Activated CD8-positive, alpha-beta memory T cell treated with anti-CD3 and anti-CD28 coated beads, Interleukin-2, amount 50 U/mL, for 24 hours (primary cell): ENCODE measurements around the gene ECHDC1.
"Not testable (repeated sequence)": the region's sequence is repeated elsewhere in the genome, so short reads cannot be mapped to it uniquely, and the experiment has no call there.

Experiments
- DNase-seq: peaks from one replicate; pipeline ENCODE4 v3.0.0-alpha.2; 2020; ENCODE audit errors: extremely low read depth

The ECHDC1 gene

GRCh38 chr6:127342296-127342945, 988 bp downstream of the ECHDC1 start:
- DNase-seq, result no peak

GRCh38 chr6:127341471-127342202, 1.8 kb downstream of the ECHDC1 start:
- no peak for DNase-seq

GRCh38 chr6:127340171-127340570, 3.2 kb downstream of the ECHDC1 start:
- DNase-seq, result no peak

GRCh38 chr6:127338936-127339335, 4.5 kb downstream of the ECHDC1 start:
- DNase-seq, result no peak

DNA sequence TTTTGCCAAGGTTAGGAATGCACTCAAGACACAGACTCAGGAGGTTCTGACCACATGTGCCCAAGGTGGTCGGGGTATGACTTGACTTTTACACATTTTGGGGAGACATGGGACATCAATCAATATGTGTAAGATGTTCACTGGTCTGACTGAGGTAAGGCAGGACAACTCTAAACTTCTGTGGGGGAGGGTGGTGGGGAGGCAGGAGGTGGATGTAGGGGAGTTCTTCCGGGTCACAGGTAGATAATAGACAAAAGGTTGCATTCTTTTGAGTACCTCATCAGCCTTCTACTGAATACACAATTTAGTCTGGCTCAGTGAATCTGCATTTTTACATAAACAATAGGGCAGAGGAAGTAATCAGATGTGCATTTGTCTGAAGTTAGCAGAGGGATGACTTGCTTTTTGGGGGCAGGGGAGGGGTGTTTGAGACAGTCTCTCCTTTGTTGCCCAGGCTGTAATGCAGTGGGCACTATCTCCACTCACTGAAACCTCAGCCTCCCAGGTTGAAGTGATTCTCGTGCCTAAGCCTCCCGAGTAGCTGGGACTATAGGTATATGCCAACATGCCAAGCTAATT, 10.9 kb downstream of the ECHDC1 start:
- no peak for DNase-seq

DNA sequence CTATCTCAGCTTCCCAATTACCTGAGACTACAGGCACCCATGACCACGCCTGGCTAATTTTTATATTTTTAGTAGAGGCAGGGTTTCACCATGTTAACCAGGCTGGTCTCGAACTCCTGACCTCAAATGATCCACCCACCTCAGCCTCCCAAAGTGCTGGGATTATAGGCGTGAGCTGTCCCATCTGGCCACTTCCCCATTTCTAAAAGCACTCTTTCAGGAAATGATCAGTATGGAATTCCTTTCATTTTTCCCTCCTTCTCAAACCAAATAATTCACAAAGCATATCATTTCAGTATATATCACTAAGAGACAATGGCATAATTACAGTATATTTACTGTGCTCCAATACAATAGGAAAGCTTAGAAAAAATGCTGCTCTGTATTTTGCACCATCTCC, 12.2 kb downstream of the ECHDC1 start:
- not testable (repeated sequence) for DNase-seq

GRCh38 chr6:127328043-127328609, 15.3 kb downstream of the ECHDC1 start:
- DNase-seq, result no peak

DNA sequence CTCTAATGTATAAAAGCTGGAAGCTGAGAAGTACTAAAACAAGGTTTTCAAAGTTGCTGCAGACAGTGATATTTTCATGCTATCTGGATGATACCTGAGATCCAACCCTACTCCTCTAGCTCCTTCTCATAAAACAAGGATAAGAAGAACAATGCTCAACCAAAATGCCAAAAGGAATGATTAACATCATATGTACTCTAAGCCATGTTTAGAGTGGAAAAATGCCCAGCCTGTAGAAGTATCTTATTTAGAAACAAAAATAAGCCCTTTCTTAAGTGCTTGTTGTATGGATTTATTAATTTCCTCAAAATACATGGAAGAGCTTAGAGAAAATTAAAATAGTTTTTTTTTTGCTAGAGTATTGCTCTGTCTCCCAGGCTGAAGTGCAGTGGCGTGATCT, 23.7 kb downstream of the ECHDC1 start:
- DNase-seq, result no peak

GRCh38 chr6:127317388-127318128, 25.9 kb downstream of the ECHDC1 start:
- DNase-seq, result no peak

DNA sequence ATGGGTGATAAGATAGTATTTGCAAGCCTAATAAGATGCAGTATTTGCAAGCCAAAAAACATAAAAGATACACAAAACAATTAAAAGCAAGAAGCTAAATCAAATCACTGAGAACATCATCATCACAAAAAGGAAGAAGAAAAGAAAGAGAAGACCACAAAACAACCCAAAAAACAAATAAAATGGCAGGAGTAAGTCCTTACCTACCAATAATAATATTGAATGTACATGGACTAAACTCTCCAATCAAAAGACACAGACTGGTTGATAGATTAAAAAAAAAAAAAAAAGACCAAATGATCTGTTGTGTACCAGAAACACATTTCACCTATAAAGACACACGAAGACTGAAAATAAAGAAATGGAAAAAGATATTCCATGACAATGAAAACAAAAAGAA, 37.7 kb downstream of the ECHDC1 start:
- no peak for DNase-seq

DNA sequence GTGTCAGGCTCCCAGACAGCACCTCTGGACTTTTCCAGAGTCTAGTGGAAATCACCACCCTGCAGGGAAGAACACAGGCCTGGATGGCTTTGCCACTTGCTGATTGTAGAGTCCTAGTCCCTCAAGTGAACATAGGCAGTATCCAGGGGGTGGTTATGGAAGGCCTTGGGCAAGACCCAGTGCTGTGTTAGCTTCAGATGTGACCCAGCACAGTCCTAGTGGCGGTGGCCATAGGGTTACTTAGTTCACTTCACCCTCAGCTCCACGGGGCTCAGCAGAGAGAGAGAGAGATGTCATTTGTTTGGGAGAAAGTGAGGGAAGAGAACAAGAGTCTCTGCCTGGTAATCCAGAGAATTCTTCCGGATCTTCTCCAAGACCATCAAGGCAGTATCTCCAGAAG, 39.5 kb downstream of the ECHDC1 start:
- no peak for DNase-seq

DNA sequence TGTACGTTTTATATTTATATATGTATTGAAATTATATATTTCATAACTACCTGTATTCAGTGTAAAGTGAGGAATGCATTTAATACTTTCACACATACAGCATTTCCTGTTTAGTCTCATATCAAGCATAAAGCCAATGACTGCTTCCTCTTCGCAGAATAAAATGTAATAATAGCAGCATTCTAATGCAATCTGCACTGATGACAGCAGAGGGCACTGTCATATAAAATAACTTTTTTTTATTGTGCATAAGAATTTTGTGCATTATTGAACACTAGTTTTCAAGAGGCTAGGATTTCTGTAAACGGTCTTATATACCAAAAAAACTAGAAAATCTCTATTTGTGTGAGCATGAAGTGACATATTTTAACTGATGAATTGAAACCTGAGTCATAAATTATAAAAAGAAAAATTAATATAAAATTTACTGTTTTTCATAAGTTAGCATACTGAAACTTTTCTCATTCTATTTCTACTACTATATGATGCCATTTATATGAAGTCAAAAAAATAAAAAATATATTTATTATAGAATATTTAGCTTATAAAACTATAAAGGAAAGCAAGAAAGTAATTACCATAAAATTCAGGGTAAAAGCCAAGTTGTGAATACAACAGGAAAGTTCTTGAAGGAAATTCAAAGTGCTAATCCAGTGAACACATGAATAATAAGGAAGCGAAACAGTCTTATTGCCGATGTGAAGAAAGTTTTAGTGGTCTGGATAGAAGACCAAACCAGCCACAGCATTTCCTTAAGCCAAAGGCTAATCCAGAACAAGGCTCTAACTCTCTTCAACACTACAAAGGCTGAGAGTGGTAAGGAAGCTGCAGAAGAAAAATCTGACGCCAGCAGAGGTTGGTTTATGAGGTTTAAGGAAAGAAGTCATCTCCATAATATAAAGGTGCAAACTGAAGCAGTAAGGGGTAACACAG, 40.4 kb downstream of the ECHDC1 start:
- peak; percentile 13 for DNase-seq

DNA sequence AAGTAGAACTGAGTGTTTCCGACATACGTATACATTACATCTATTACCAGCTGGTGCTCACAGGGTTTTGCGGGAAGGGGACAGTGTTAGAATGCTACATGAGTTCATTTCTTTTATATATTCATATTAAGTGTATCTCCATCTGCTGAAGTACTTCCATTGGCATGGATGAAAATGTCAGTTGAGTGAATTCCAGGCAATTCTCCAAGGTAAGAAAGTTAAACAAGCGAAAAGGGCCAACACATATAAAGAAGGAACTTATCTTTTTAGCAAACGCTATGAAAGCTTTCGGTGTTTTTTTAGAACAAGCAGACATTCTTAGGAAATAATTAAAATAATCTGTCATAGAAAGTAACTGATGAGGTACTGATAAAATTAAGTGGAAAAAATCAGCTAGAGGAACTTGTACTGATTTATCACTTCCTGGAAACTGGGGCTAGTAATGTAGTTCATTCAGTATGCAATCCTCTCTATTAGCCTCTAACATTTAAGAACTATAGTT, 42.2 kb downstream of the ECHDC1 start:
- no peak for DNase-seq

DNA sequence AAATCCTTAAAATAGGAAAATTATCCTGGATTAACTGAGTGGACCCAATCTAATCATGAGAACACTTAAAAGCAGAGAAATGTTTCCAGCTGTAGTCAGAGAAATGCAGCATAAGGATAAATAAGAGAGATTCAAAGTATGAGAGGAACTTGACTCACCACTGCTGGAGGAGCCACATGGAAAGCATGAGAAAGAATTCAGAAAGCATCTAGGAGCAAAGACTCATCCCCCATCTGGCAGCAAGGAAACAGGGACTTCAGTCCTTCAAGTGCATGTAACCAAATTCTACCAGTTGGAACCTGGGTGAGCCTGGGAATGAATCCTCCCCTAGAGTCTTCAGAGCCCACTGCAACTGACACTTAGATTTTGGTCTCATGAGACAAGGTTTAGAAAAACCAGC, 43.0 kb downstream of the ECHDC1 start:
- no peak for DNase-seq

DNA sequence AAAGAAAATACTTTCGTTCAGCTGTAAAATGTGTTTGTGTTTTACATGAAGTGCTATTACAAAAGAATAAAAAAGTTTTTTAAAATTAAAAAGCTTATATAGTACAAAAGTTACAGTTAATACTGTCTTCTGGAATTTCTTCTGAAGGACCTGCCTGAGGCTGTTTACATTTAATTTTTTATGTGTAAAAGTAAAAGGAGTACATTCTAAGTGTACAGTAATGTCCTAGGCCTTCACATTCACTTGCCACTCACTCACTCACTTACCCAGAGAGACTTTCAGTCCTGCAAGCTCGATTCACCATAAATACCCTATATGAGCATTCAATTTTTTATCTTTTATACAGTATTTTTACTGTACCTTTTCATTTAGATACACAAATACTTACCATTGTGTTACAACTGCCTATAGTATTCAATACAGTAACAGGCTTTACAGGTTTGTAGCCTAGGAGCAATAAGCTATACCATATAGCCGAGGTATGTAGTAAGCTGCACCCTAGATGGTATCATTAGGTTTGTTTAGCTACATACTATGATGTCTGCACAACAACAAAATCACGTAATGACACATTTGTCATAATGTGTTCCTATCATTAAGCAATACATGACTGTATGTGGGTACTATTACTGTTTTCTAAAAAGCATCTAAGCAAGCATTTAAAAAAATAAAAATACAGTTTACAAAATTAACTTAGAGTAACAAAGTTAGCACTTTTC, 43.7 kb downstream of the ECHDC1 start:
- DNase-seq, result no peak

- DNase-seq, result no peak
Observed at GRCh38 chr6:127298475-127298874, 44.9 kb downstream of the ECHDC1 start.

DNA sequence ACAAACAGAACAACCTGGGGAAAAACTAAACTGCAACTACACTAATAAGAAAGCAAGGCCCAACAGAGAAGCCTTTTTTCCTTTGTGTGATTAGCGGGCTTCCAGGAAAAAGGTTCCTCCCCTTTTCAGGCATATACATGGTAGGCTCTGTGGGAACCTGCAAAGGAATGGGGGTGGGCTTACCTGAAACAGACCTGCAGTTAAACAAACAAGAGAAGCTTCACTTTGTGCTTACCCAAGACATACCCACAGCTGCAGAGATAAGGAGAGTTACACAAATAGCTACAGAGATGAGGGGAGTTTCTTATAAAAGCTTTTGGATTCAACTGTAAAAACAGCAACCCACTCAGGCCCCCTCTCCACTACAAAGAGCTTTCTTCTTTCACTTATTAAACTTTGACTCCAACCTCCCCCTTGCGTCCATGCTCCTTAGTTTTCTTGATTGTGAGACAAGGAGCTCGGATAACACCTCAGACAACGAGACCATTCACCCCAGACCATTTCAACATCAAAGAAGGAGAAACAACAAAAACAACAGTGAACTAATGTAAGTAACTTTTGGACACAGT, 45.8 kb downstream of the ECHDC1 start:
- no peak for DNase-seq

DNA sequence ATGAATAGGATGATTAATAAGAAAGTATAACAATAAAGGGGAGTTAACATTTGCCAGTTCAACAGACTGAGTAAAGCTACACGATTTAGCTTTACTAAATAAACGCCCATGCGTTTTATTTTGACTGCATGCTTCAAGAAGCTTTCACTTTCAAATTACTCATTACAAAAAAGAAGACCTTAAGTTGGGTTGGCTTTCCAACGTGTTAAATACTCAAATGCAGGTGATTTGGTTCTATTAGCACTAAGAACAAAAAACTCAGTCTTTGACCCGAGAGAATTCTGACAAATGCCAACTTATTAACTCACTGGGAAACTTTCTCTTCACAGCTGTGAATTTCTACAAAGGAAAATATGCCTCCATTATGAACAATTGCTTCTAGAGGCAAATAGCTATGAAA, 51.9 kb downstream of the ECHDC1 start:
- no peak for DNase-seq

- no peak for DNase-seq
Observed at GRCh38 chr6:127290391-127291265, 52.8 kb downstream of the ECHDC1 start.
